ENCODE data around the gene GRB7. TPM values are rescaled to one million over a fixed set of nuclear protein-coding genes. Genes with fewer than 3 reads are reported as not detected.
"Not testable (repeated sequence)": the region's sequence is repeated elsewhere in the genome, so short reads cannot be mapped to it uniquely, and the experiment has no call there.

Gene GRB7
- total RNA-seq, 2 donors from 2014 or later, result 3.4 to 5.8 TPM

GRCh38 chr17:39744075-39744835 is 6.5 kb downstream of the GRB7 start:
- no peak for DNase-seq (ENCODE audit: low spot score)
- no peak overlapping the region for H3K4me3 ChIP-seq
- no peaks in the 10 kb centered on the region for H3K9me3 ChIP-seq
- H3K27me3 ChIP-seq, result peaks cover 3 to 5% of the 10 kb centered on the region in 2 donors
- no peak for TF ChIP-seq CTCF (IDR thresholded peaks at IDR 0.05)
- peaks cover 0 to 22% of the 10 kb centered on the region in 2 donors for H3K4me1 ChIP-seq
- no peak overlapping the region for H3K27ac ChIP-seq
- H3K36me3 ChIP-seq, result no peaks in the 10 kb centered on the region

GRCh38 chr17:39744836-39745215 is 7.1 kb downstream of the GRB7 start:
- no peak overlapping the region for H3K4me3 ChIP-seq
- no peak for TF ChIP-seq CTCF (IDR thresholded peaks at IDR 0.05)
- peaks cover 0 to 16% of the 10 kb centered on the region in 2 donors for H3K4me1 ChIP-seq
- no peak for DNase-seq (ENCODE audit: low spot score)
- H3K36me3 ChIP-seq, result no peaks in the 10 kb centered on the region
- no peak overlapping the region for H3K27ac ChIP-seq
- peaks cover 0 to 4% of the 10 kb centered on the region in 2 donors for H3K27me3 ChIP-seq
- no peaks in the 10 kb centered on the region for H3K9me3 ChIP-seq

- no peak overlapping the region for H3K4me3 ChIP-seq
- TF ChIP-seq CTCF (IDR thresholded peaks at IDR 0.05), result no peak
- H3K27me3 ChIP-seq, result no peaks in the 10 kb centered on the region
- no peak overlapping the region for H3K27ac ChIP-seq
- peaks cover 0 to 16% of the 10 kb centered on the region in 2 donors for H3K4me1 ChIP-seq
- H3K36me3 ChIP-seq, result no peaks in the 10 kb centered on the region
- DNase-seq (ENCODE audit: low spot score), result no peak
- no peaks in the 10 kb centered on the region for H3K9me3 ChIP-seq
Measured at GRCh38 chr17:39745335-39746144, 7.8 kb downstream of the GRB7 start.

- Histone ChIP-seq H3K36me3 (no peaks in the 10 kb centered on the region), H3K27ac (no peak overlapping the region), H3K4me3 (no peak overlapping the region), H3K27me3 (no peaks in the 10 kb centered on the region), H3K9me3 (no peaks in the 10 kb centered on the region), H3K4me1 (peaks cover 0 to 14% of the 10 kb centered on the region in 2 donors)
- DNase-seq (ENCODE audit: low spot score), result no peak
- no peak for TF ChIP-seq CTCF (IDR thresholded peaks at IDR 0.05)
Measured at GRCh38 chr17:39746145-39746461, 8.4 kb downstream of the GRB7 start.

GRCh38 chr17:39747745-39748144 is 10.0 kb downstream of the GRB7 start:
- H3K27me3 ChIP-seq, result no peaks in the 10 kb centered on the region
- no peak overlapping the region for H3K4me3 ChIP-seq
- H3K4me1 ChIP-seq, result peaks cover 0 to 10% of the 10 kb centered on the region in 2 donors

GRCh38 chr17:39748444-39749034 is 10.8 kb downstream of the GRB7 start:
- not testable (repeated sequence) for H3K9me3 ChIP-seq; H3K36me3 ChIP-seq; H3K27ac ChIP-seq; H3K4me3 ChIP-seq; DNase-seq (ENCODE audit: low spot score); H3K27me3 ChIP-seq
- peaks cover 0 to 18% of the 10 kb centered on the region in 2 donors for H3K4me1 ChIP-seq

More at GRCh38 chr17:39747745-39748144, 10.0 kb downstream of the GRB7 start:
- Histone ChIP-seq H3K9me3 (no peaks in the 10 kb centered on the region), H3K36me3 (no peaks in the 10 kb centered on the region), H3K27ac (no peak overlapping the region)
- no peak for TF ChIP-seq CTCF (IDR thresholded peaks at IDR 0.05)
- DNase-seq (ENCODE audit: low spot score), result no peak

All from right atrium auricular region (tissue), 2 donors.